ENCODE data around the gene MICALL1.

DNA sequence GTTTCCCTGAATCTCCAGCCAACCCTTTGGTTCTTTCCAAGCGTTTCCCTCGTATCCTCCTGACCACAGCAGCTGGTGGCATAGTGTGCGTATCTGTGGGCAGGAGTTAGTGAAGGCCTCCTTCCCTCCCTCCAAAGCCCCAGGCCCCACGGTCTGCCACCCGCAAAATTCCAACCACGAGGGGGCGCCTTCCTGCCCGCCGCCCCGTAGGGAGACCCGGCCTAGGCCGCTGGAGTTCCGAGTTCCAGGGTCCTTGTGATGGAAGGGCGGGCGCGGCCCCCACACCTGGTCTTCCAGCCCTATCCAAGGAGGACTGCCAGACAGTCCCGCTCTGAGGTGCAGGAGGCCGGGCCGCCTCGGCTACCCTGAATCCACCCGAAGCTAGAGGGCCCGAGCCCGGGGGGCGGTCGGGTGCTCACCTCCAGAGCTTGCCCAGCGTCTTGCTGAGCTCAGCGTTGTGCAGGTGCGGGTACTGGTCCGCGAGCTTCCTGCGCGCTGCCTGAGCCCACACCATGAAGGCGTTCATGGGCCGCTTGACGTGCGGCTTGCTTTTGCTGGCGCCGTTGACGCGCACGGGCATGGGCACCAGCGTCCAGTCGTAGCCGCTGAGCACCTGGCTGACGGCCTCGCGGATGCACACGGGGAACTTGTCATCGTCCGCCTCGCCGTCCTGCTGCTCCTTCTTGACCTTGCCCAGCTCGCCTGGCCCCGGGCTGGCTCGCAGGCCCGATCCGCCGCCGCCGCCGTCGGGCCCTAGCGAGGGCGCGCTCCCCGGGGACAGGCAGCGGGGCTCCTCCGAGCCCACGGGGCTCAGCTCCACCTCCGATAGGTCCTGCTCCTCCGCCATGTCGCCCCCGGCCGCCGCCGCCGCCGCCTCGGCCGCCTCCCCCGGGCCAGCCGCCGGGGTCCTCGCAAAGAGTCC is 77.1 kb downstream of the MICALL1 start:
- TF ChIP-seq SUZ12 (IDR thresholded peaks at IDR 0.05) (no peak), FOXK2 (IDR thresholded peaks at IDR 0.05) (no peak), FOXA1 (IDR thresholded peaks at IDR 0.05) (no peak), TARDBP (IDR thresholded peaks at IDR 0.05) (no peak), ZNF384 (IDR thresholded peaks at IDR 0.05) (no peak), BHLHE40 (IDR thresholded peaks at IDR 0.05; ENCODE audit: borderline replicate concordance) (no peak), FOXM1 (IDR thresholded peaks at IDR 0.05; ENCODE audit: borderline replicate concordance) (no peak), ELF4 (IDR thresholded peaks at IDR 0.05) (no peak), NFRKB (IDR thresholded peaks at IDR 0.05) (no peak), ARNT (IDR thresholded peaks at IDR 0.05) (no peak)

Measured in HEK293T (cell line).